Kidney (tissue), 14 donors: ENCODE data around the gene PPP2R2D. TPM values are rescaled to one million over a fixed set of nuclear protein-coding genes. Genes with fewer than 3 reads are reported as not detected.

Source experiments
- DNase-seq, 5 donors: peaks; one replicate each; pipeline ENCODE4 v3.0.0-alpha.2; 2013 to 2020
- FAIRE-seq: peaks from 2 replicates; lab custom pipeline; 2012; peaks lifted over from hg19 to GRCh38; lab: Jason Lieb, UNC
- H3K27ac ChIP-seq, 2 donors: one replicate each; pipeline ENCODE4 v1.7.0; 2013; ENCODE audit warnings: low read depth in 2 of 2, low read length in 2 of 2, inconsistent platforms in 1 of 2
- H3K27me3 ChIP-seq: one replicate; pipeline ENCODE4 v1.7.1; 2013; ENCODE audit warnings: low read length, inconsistent platforms; ENCODE audit not compliant: control insufficient read depth, insufficient read depth
- H3K36me3 ChIP-seq, 3 donors: one replicate each; pipeline versions ENCODE4 v1.7.0 to v1.7.1; 2013; ENCODE audit warnings: low read length in 3 of 3, control low read depth in 1 of 3, inconsistent platforms in 1 of 3; ENCODE audit not compliant: insufficient read depth in 3 of 3, control insufficient read depth in 2 of 3
- H3K4me1 ChIP-seq, 3 donors: one replicate each; pipeline versions ENCODE4 v1.7.0 to v1.7.1; 2013; ENCODE audit warnings: low read length in 3 of 3, inconsistent platforms in 1 of 3, low read depth in 1 of 3; ENCODE audit not compliant: control insufficient read depth in 2 of 3, insufficient read depth in 2 of 3
- H3K4me3 ChIP-seq, 3 donors: one replicate each; pipeline versions ENCODE4 v1.7.0 to v1.8.1; 2013; ENCODE audit warnings: low read length in 3 of 3, control low read depth in 1 of 3, inconsistent platforms in 1 of 3
- H3K9ac ChIP-seq, 3 donors: one replicate each; pipeline versions ENCODE4 v1.7.0 to v1.7.1; 2013; ENCODE audit warnings: low read length in 3 of 3, control low read depth in 1 of 3, inconsistent platforms in 1 of 3
- H3K9me3 ChIP-seq, 3 donors: one replicate each; pipeline versions ENCODE4 v1.7.0 to v1.7.1; 2013; ENCODE audit warnings: low read length in 3 of 3, control low read depth in 1 of 3, inconsistent platforms in 1 of 3; ENCODE audit not compliant: control insufficient read depth in 2 of 3, insufficient read depth in 1 of 3
- CTCF ChIP-seq: IDR thresholded peaks from 3 replicates; pipeline ENCODE4 v1.5.1; 2012; ENCODE audit warnings: mild to moderate bottlenecking, moderate library complexity, borderline replicate concordance; ENCODE audit not compliant: insufficient read depth; ENCODE audit errors: extremely low read depth
- intact Hi-C: fragments of 100-400 bp; cut with DNase I; formaldehyde crosslinking; loops from one replicate; pipeline ENCODE4 v1.11.1; 2022
- polyA plus RNA-seq: library from polyadenylated mRNA; stranded (reverse); fragments of 350-450 nt; fragmentation: Illumina TruSeq; extraction: RNeasy Lipid Tissue Mini Kit (QIAGEN cat#74804); gene quantifications from one replicate; pipeline ENCODE4 v1.2.3, GENCODE V29; 2014; ENCODE audit warnings: low read depth, low replicate concordance; ENCODE audit not compliant: insufficient read depth
- total RNA-seq: library from RNA; stranded (reverse); fragmentation: NEBNext Ultra II Directional; extraction: Animal tissue kit (Norgen Biotek cat#: 25700); gene quantifications from one replicate; pipeline ENCODE4 v1.2.1, GENCODE V29; 2021
- donor health status: control.
- donor health status: control.
- donor health status: control.
- donor health status: control.
- donor health status: control.
- donor health status: DM: yes; HTN: yes; CAD: no.
- donor health status: Normal renal cell carcinoma (clear cell type).

PPP2R2D gene
- total and polyA plus RNA-seq, 2 donors from 2014 or later, result 28.3 to 34.8 TPM

GRCh38 chr10:131971591-131971990, 70.8 kb downstream of the PPP2R2D start:
- H3K36me3 ChIP-seq, result peaks cover 0 to 17% (median 8%) of the 10 kb centered on the region in 3 donors
- no peak for DNase-seq

GRCh38 chr10:131972474-131973071, 71.8 kb downstream of the PPP2R2D start:
- Histone ChIP-seq H3K36me3 (peaks cover 0 to 13% (median 8%) of the 10 kb centered on the region in 3 donors), H3K27ac (no peak overlapping the region), H3K9ac (no peak overlapping the region), H3K4me3 (no peak overlapping the region), H3K4me1 (peaks cover 3 to 30% (median 12%) of the 10 kb centered on the region in 3 donors), H3K9me3 (no peaks in the 10 kb centered on the region), H3K27me3 (no peaks in the 10 kb centered on the region)
- DNase-seq (peak; percentile 77 to 91 (median 81)), FAIRE-seq (no peak)
- TF ChIP-seq CTCF, result no peak
- intact Hi-C loops, result no loop called here

More at GRCh38 chr10:131971591-131971990, 70.8 kb downstream of the PPP2R2D start:
- Histone ChIP-seq H3K27me3 (no peaks in the 10 kb centered on the region), H3K9me3 (no peaks in the 10 kb centered on the region), H3K9ac (no peak overlapping the region), H3K4me1 (peaks cover 0 to 25% (median 7%) of the 10 kb centered on the region in 3 donors), H3K27ac (no peak overlapping the region), H3K4me3 (no peak overlapping the region)
- no peak for FAIRE-seq
- intact Hi-C loops, result no loop called here
- no peak for TF ChIP-seq CTCF

- DNase-seq (peak in 2 of 5 donors; percentile 17 to 45), FAIRE-seq (no peak)
- intact Hi-C loops, result no loop called here
- no peak overlapping the region for H3K4me3 ChIP-seq
- peaks cover 4 to 34% (median 15%) of the 10 kb centered on the region in 3 donors for H3K4me1 ChIP-seq
- H3K9ac ChIP-seq, result no peak overlapping the region
- TF ChIP-seq CTCF, result no peak
- no peaks in the 10 kb centered on the region for H3K9me3 ChIP-seq
- peaks cover 0 to 13% (median 8%) of the 10 kb centered on the region in 3 donors for H3K36me3 ChIP-seq
- H3K27me3 ChIP-seq, result no peaks in the 10 kb centered on the region
- no peak overlapping the region for H3K27ac ChIP-seq
Measured at GRCh38 chr10:131973160-131973951, 72.5 kb downstream of the PPP2R2D start.
